Thyroid gland (tissue), 4 donors: Measurements from ENCODE around the gene NSMCE4A. TPM values are rescaled to one million over a fixed set of nuclear protein-coding genes. Genes with fewer than 3 reads are reported as not detected.
"Not testable (repeated sequence)": the region's sequence is repeated elsewhere in the genome, so short reads cannot be mapped to it uniquely, and the experiment has no call there.

Source experiments
- DNase-seq, 2 donors: peaks; one replicate each; pipeline ENCODE4 v3.0.0-alpha.2; 2019
- H3K27ac ChIP-seq, 3 donors: fragments of 200-600 bp; sonication (generic); 1 replicate in 2 of 3; 2 replicates in 1 of 3; pipeline ENCODE4 v1.5.1; 2016 to 2019; ENCODE audit warnings: mild to moderate bottlenecking in 1 of 3, moderate library complexity in 1 of 3
- H3K27me3 ChIP-seq: fragments of 200-600 bp; sonication (generic); one replicate; pipeline ENCODE4 v1.5.1; 2019
- H3K36me3 ChIP-seq, 2 donors: fragments of 200-600 bp; sonication (generic); one replicate each; pipeline ENCODE4 v1.5.1; 2016 to 2019
- H3K4me1 ChIP-seq, 2 donors: fragments of 200-600 bp; sonication (generic); one replicate each; pipeline ENCODE4 v1.5.1; 2017 to 2019
- H3K4me3 ChIP-seq, 3 donors: fragments of 200-600 bp; sonication (generic); replicated peaks in 1 of 3; 1 replicate in 2 of 3; 2 replicates in 1 of 3; pipeline ENCODE4 v1.5.1; 2016; ENCODE audit warnings: mild to moderate bottlenecking in 1 of 3
- H3K9me3 ChIP-seq: fragments of 200-600 bp; sonication (generic); one replicate; pipeline ENCODE4 v1.5.1; 2017
- CTCF ChIP-seq, 6 experiments: fragments of 200-600 bp in 3 of 6; fragments of 450-650 bp in 3 of 6; sonication (generic) in 3 of 6; IDR thresholded peaks; one replicate each; pipeline ENCODE4 v1.5.1; 2016 to 2019; ENCODE audit warnings: antibody characterized with exemption in 6 of 6, mild to moderate bottlenecking in 2 of 6, inconsistent platforms in 1 of 6, moderate library complexity in 1 of 6
- POLR2A ChIP-seq, 2 donors: fragments of 450-650 bp; IDR thresholded peaks; one replicate each; pipeline ENCODE4 v1.6.1; 2017; ENCODE audit warnings: antibody characterized with exemption in 2 of 2, mild to moderate bottlenecking in 2 of 2, moderate library complexity in 1 of 2
- WGBS, 2 donors: methylation state at CpG; one replicate each; pipeline ENCODE4 v1.1.5; 2017; 5-methylcytosine and 5-hydroxymethylcytosine counted together
- intact Hi-C: fragments of 100-400 bp; cut with DNase I; formaldehyde crosslinking; loops from one replicate; pipeline ENCODE4 v1.15.1; 2023
- total RNA-seq, 4 donors: library from RNA; depleted of rRNA; stranded (reverse); fragments of >200 nt; gene quantifications; one replicate each; pipeline ENCODE4 v1.2.3, GENCODE V29; 2016

The NSMCE4A gene
- 100 to 1,000 TPM in 2 of 4 donors, 10 to 100 TPM in 2; 73.1 to 133 (median 111) TPM for total RNA-seq

GRCh38 chr10:121974535-121975294 is at the start of gene NSMCE4A:
TSS of gene NSMCE4A (minus strand) at chr10:121975217. CDS start at chr10:121975165, 52 bp downstream.
- Histone ChIP-seq H3K4me3 (peak within 1 kb of the TSS; percentile 75 to 91 (median 89)), H3K36me3 (peaks cover 0 to 5% of the 10 kb centered on the region in 2 donors), H3K27me3 (no peaks in the 10 kb centered on the region), H3K4me1 (peaks cover 10 to 17% of the 10 kb centered on the region in 2 donors), H3K27ac (peak within 1 kb of the TSS; percentile 96 to 100 (median 97)), H3K9me3 (no peaks in the 10 kb centered on the region)
- WGBS, 2 donors, result 0% methylated on average over 4 of the region's 101 CpGs; no CpG with 5 or more reads in 1 of the 2 donors
- peak; percentile 79 to 80 for DNase-seq
- TF ChIP-seq POLR2A (IDR thresholded peaks at IDR 0.05), result peak; percentile 55 to 73
- peak in 3 of 6 experiments; percentile 23 to 73 (median 48) for TF ChIP-seq CTCF (IDR thresholded peaks at IDR 0.05)
- intact Hi-C loops, result no loop called here

GRCh38 chr10:122023257-122023656 is 48.2 kb upstream of the NSMCE4A start:
- DNase-seq, intact Hi-C loops, H3K9me3 ChIP-seq, H3K36me3 ChIP-seq, H3K27ac ChIP-seq, H3K4me3 ChIP-seq, H3K27me3 ChIP-seq: not testable (repeated sequence)
- H3K4me1 ChIP-seq, result peaks cover 17 to 26% of the 10 kb centered on the region in 2 donors
- WGBS, 2 donors, result 98 to 99% methylated on average over 7 of the region's 7 CpGs

- TF ChIP-seq POLR2A (IDR thresholded peaks at IDR 0.05) (no peak), CTCF (IDR thresholded peaks at IDR 0.05) (no peak)
- Histone ChIP-seq H3K4me3 (no peak overlapping the region), H3K27me3 (no peaks in the 10 kb centered on the region), H3K36me3 (no peaks in the 10 kb centered on the region), H3K9me3 (no peaks in the 10 kb centered on the region), H3K4me1 (peaks cover 19 to 28% of the 10 kb centered on the region in 2 donors), H3K27ac (peak overlapping the region in 2 of 3 donors; percentile 99 to 100)
- no peak for DNase-seq
- 84 to 99% methylated on average over 4 of the region's 4 CpGs for WGBS, 2 donors
- intact Hi-C loops, result no loop called here
Observed at GRCh38 chr10:122022276-122022675, 47.3 kb upstream of the NSMCE4A start.

- H3K36me3 ChIP-seq, result no peaks in the 10 kb centered on the region
- H3K4me1 ChIP-seq, result peaks cover 19 to 28% of the 10 kb centered on the region in 2 donors
- peak overlapping the region; percentile 24 to 100 (median 99) for H3K27ac ChIP-seq
- no peaks in the 10 kb centered on the region for H3K9me3 ChIP-seq
- intact Hi-C loops, result no loop called here
- TF ChIP-seq CTCF (IDR thresholded peaks at IDR 0.05) (no peak), POLR2A (IDR thresholded peaks at IDR 0.05) (no peak)
- no peak overlapping the region for H3K4me3 ChIP-seq
- WGBS, 2 donors, result 70 to 79% methylated on average over 11 of the region's 11 CpGs
- DNase-seq, result peak in 1 of 2 donors; percentile 29
- H3K27me3 ChIP-seq, result no peaks in the 10 kb centered on the region
Observed at GRCh38 chr10:122021828-122022227, 46.8 kb upstream of the NSMCE4A start.

- intact Hi-C loops, result no loop called here
- H3K4me3 ChIP-seq, result no peak overlapping the region
- peak; percentile 21 to 53 for DNase-seq
- no peaks in the 10 kb centered on the region for H3K9me3 ChIP-seq
- WGBS, 2 donors, result 12 to 43% methylated on average over 9 of the region's 9 CpGs
- peaks cover 19 to 28% of the 10 kb centered on the region in 2 donors for H3K4me1 ChIP-seq
- peak overlapping the region; percentile 24 to 100 (median 99) for H3K27ac ChIP-seq
- no peak for TF ChIP-seq POLR2A (IDR thresholded peaks at IDR 0.05)
- TF ChIP-seq CTCF (IDR thresholded peaks at IDR 0.05), result no peak
- no peaks in the 10 kb centered on the region for H3K27me3 ChIP-seq
- H3K36me3 ChIP-seq, result no peaks in the 10 kb centered on the region
Observed at GRCh38 chr10:122021379-122021778, 46.4 kb upstream of the NSMCE4A start.
